HepG2 (cell line): ENCODE measurements around the gene CCN6. TPM values are rescaled to one million over a fixed set of nuclear protein-coding genes. Genes with fewer than 3 reads are reported as not detected.
A peak's percentile ranks its signal among the peaks of the same experiment; 100 is the strongest.

ENCODE experiments used
- CHD4 ChIP-seq: fragments of 200-600 bp; sonication (generic); IDR thresholded peaks from 2 replicates; pipeline ENCODE4 v1.7.0; 2017; ENCODE audit warnings: mild to moderate bottlenecking, low read length, borderline replicate concordance
- GATA4 ChIP-seq: sonication (generic); IDR thresholded peaks from 2 replicates; pipeline ENCODE4 v1.6.1; 2016; ENCODE audit warnings: antibody characterized with exemption, low read depth, borderline replicate concordance
- MIXL1 ChIP-seq: IDR thresholded peaks from 2 replicates; pipeline ENCODE4 v1.6.1; 2016
- NPAS2 ChIP-seq: sonication (generic); formaldehyde crosslinking; IDR thresholded peaks from 2 replicates; pipeline ENCODE4 v1.8.0; 2022; ENCODE audit warnings: mild to moderate bottlenecking, missing genetic modification reagents, borderline replicate concordance
- PITX1 ChIP-seq: sonication (generic); formaldehyde crosslinking; IDR thresholded peaks from 2 replicates; pipeline ENCODE4 v1.5.1; 2020; ENCODE audit warnings: mild to moderate bottlenecking, missing genetic modification reagents
- RFX1 ChIP-seq: fragments of 450-650 bp; IDR thresholded peaks from 2 replicates; pipeline ENCODE4 v1.6.1; 2017
- SETDB1 ChIP-seq: sonication (generic); formaldehyde crosslinking; IDR thresholded peaks from 2 replicates; pipeline ENCODE4 v1.5.1; 2020; ENCODE audit warnings: missing genetic modification reagents, mild to moderate bottlenecking, borderline replicate concordance
- SRSF1 ChIP-seq: fragments of 200-400 bp; formaldehyde crosslinking; optimal IDR thresholded peaks from 2 replicates; pipeline ENCODE3; 2017; ENCODE audit warnings: mild to moderate bottlenecking, low read depth, low read length, moderate library complexity
- SRY ChIP-seq: sonication (generic); formaldehyde crosslinking; IDR thresholded peaks from 2 replicates; pipeline ENCODE4 v1.8.0; 2022; ENCODE audit warnings: mild to moderate bottlenecking, missing genetic modification reagents
- ZBTB7A ChIP-seq: sonication (generic); formaldehyde crosslinking; IDR thresholded peaks from 2 replicates; pipeline ENCODE4 v1.8.0; 2022; ENCODE audit warnings: mild to moderate bottlenecking, missing genetic modification reagents
- ZNF138 ChIP-seq: sonication (generic); formaldehyde crosslinking; IDR thresholded peaks from 2 replicates; pipeline ENCODE4 v1.5.0; 2020; ENCODE audit warnings: mild to moderate bottlenecking, low read depth, missing genetic modification reagents
- ZNF180 ChIP-seq: sonication (generic); formaldehyde crosslinking; IDR thresholded peaks from 2 replicates; pipeline ENCODE4 v1.4.0; 2020; ENCODE audit warnings: low read depth, missing genetic modification reagents, borderline replicate concordance
- ZNF34 ChIP-seq: sonication (generic); formaldehyde crosslinking; IDR thresholded peaks from 2 replicates; pipeline ENCODE4 v1.4.0; 2020; ENCODE audit warnings: mild to moderate bottlenecking, missing genetic modification reagents, borderline replicate concordance
- ZNF629 ChIP-seq: sonication (generic); formaldehyde crosslinking; conservative IDR thresholded peaks from 2 replicates; pipeline ENCODE4 v1.5.0; 2020; ENCODE audit warnings: missing genetic modification reagents
- polyA plus RNA-seq, 8 experiments: library from polyadenylated mRNA; depleted of rRNA in 3 of 8; stranded (reverse) in 7 of 8; unstranded in 1 of 8; fragments of >200 nt; fragmentation: Illumina TruSeq in 4 of 8; extraction: Trizol in 4 of 8; gene quantifications; 2 replicates each; pipeline versions ENCODE4 v1.2.1 to v1.2.3, GENCODE V29; 2011 to 2016; ENCODE audit warnings: low read depth in 4 of 8, missing spikeins in 1 of 8, mixed read lengths in 1 of 8; ENCODE audit not compliant: insufficient read depth in 1 of 8
- total RNA-seq, 5 experiments: library from RNA; depleted of rRNA; stranded (reverse); fragments of >200 nt; fragmentation: Illumina TruSeq; extraction: Trizol; gene quantifications; 2 replicates each; pipeline ENCODE4 v1.2.3, GENCODE V29; 2016; ENCODE audit warnings: low read depth in 1 of 5
- TF ChIP-seq, protein P1 (sequence below): sonication (generic); formaldehyde crosslinking; IDR thresholded peaks from 2 replicates; pipeline ENCODE4 v1.9.0; 2021; ENCODE audit warnings: mild to moderate bottlenecking, missing genetic modification reagents
- TF ChIP-seq, protein P2 (sequence below): IDR thresholded peaks from 2 replicates; pipeline ENCODE4 v1.6.1; 2016
- TF ChIP-seq, protein P3 (sequence below): sonication (generic); formaldehyde crosslinking; IDR thresholded peaks from 2 replicates; pipeline ENCODE4 v1.5.0; 2020; ENCODE audit warnings: missing genetic modification reagents
- TF ChIP-seq, protein P4 (sequence below): sonication (generic); formaldehyde crosslinking; IDR thresholded peaks from 2 replicates; pipeline ENCODE4 v1.4.0; 2020; ENCODE audit warnings: missing genetic modification reagents, borderline replicate concordance

The CCN6 gene
- total and polyA plus RNA-seq, 2 of the 13 experiments (the other 11 are each of a cell fraction or from before 2014, with no cell fraction given), result not detected

DNA sequence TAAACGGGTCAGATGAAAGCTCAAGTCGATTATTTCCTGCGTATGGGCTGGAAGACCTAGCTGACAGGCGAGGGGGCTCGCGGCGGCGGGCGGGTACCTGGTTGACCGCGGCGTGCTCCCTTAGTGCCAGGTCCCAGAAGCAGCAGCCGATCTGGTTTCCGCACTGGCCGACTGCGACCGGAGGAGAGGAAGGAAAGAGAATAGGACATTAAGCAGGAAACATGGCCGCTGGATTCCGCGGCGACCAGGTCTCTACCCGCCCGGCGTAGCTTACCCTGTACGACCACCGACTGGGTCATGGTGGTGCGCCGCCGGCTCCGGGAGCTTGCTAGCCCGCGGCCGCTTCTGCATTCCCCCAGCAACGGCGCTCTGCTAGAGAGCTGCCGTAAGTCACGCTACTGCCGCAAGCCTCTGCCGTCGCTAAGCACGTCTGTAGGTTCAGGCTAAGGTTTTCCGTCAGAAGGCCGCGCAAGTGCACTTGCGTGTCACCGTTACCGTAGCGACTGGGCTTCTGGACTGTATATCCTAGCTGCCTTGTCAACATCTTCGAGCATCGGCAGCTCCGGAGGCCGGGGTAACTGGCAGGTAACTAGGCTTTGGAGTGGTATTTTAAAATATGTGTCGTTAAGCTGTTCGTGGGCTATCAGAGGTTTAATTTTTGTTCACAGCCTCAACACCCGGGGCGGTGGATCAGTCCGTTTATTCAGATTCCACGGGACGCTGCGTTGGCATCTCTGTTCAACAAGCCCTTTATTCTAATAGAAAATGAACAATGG, 33.4 kb downstream of the CCN6 start, which contains the start of the genes FAM229B and TUBE1 (continued):
- TF ChIP-seq, protein P1, sequence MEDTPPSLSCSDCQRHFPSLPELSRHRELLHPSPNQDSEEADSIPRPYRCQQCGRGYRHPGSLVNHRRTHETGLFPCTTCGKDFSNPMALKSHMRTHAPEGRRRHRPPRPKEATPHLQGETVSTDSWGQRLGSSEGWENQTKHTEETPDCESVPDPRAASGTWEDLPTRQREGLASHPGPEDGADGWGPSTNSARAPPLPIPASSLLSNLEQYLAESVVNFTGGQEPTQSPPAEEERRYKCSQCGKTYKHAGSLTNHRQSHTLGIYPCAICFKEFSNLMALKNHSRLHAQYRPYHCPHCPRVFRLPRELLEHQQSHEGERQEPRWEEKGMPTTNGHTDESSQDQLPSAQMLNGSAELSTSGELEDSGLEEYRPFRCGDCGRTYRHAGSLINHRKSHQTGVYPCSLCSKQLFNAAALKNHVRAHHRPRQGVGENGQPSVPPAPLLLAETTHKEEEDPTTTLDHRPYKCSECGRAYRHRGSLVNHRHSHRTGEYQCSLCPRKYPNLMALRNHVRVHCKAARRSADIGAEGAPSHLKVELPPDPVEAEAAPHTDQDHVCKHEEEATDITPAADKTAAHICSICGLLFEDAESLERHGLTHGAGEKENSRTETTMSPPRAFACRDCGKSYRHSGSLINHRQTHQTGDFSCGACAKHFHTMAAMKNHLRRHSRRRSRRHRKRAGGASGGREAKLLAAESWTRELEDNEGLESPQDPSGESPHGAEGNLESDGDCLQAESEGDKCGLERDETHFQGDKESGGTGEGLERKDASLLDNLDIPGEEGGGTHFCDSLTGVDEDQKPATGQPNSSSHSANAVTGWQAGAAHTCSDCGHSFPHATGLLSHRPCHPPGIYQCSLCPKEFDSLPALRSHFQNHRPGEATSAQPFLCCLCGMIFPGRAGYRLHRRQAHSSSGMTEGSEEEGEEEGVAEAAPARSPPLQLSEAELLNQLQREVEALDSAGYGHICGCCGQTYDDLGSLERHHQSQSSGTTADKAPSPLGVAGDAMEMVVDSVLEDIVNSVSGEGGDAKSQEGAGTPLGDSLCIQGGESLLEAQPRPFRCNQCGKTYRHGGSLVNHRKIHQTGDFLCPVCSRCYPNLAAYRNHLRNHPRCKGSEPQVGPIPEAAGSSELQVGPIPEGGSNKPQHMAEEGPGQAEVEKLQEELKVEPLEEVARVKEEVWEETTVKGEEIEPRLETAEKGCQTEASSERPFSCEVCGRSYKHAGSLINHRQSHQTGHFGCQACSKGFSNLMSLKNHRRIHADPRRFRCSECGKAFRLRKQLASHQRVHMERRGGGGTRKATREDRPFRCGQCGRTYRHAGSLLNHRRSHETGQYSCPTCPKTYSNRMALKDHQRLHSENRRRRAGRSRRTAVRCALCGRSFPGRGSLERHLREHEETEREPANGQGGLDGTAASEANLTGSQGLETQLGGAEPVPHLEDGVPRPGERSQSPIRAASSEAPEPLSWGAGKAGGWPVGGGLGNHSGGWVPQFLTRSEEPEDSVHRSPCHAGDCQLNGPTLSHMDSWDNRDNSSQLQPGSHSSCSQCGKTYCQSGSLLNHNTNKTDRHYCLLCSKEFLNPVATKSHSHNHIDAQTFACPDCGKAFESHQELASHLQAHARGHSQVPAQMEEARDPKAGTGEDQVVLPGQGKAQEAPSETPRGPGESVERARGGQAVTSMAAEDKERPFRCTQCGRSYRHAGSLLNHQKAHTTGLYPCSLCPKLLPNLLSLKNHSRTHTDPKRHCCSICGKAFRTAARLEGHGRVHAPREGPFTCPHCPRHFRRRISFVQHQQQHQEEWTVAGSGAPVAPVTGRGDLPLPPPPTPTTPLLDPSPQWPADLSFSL (CRISPR knock-in tag), result 0 out of 2 replicates have a peak, but pooled peaks have one; percentile 5
- TF ChIP-seq, protein P2, sequence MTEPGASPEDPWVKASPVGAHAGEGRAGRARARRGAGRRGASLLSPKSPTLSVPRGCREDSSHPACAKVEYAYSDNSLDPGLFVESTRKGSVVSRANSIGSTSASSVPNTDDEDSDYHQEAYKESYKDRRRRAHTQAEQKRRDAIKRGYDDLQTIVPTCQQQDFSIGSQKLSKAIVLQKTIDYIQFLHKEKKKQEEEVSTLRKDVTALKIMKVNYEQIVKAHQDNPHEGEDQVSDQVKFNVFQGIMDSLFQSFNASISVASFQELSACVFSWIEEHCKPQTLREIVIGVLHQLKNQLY (CRISPR knock-in tag), result 0 out of 2 replicates have a peak, but pooled peaks have one; percentile 23
- TF ChIP-seq SRSF1 (peak; percentile 45), PITX1 (CRISPR knock-in tag) (no peak; the same call in 1 of the 2 replicates), MIXL1 (peak; percentile 19; the same call in 1 of the 2 replicates), ZNF629 (no peak), RFX1 (peak; percentile 92), ZNF180 (CRISPR knock-in tag) (no peak), CHD4 (no peak), ZNF34 (CRISPR knock-in tag) (0 out of 2 replicates have a peak, but pooled peaks have one; percentile 32), ZNF138 (CRISPR knock-in tag) (no peak), GATA4 (0 out of 2 replicates have a peak, but pooled peaks have one; percentile 67), ZBTB7A (CRISPR knock-in tag) (peak; percentile 69; the same call in 1 of the 2 replicates), SETDB1 (CRISPR knock-in tag) (no peak), NPAS2 (CRISPR knock-in tag) (no peak), SRY (CRISPR knock-in tag) (peak; percentile 71; the same call in 1 of the 2 replicates)
- TF ChIP-seq, protein P3, sequence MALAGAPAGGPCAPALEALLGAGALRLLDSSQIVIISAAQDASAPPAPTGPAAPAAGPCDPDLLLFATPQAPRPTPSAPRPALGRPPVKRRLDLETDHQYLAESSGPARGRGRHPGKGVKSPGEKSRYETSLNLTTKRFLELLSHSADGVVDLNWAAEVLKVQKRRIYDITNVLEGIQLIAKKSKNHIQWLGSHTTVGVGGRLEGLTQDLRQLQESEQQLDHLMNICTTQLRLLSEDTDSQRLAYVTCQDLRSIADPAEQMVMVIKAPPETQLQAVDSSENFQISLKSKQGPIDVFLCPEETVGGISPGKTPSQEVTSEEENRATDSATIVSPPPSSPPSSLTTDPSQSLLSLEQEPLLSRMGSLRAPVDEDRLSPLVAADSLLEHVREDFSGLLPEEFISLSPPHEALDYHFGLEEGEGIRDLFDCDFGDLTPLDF (CRISPR knock-in tag), result peak; percentile 64; the same call in 1 of the 2 replicates
- TF ChIP-seq, protein P4, sequence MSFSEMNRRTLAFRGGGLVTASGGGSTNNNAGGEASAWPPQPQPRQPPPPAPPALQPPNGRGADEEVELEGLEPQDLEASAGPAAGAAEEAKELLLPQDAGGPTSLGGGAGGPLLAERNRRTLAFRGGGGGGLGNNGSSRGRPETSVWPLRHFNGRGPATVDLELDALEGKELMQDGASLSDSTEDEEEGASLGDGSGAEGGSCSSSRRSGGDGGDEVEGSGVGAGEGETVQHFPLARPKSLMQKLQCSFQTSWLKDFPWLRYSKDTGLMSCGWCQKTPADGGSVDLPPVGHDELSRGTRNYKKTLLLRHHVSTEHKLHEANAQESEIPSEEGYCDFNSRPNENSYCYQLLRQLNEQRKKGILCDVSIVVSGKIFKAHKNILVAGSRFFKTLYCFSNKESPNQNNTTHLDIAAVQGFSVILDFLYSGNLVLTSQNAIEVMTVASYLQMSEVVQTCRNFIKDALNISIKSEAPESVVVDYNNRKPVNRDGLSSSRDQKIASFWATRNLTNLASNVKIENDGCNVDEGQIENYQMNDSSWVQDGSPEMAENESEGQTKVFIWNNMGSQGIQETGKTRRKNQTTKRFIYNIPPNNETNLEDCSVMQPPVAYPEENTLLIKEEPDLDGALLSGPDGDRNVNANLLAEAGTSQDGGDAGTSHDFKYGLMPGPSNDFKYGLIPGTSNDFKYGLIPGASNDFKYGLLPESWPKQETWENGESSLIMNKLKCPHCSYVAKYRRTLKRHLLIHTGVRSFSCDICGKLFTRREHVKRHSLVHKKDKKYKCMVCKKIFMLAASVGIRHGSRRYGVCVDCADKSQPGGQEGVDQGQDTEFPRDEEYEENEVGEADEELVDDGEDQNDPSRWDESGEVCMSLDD (CRISPR knock-in tag), result peak; percentile 69; the same call in 1 of the 2 replicates
